NCI-H345 (cell line): Measurements from ENCODE around the gene PWWP2B.
"Not testable (repeated sequence)": the region's sequence is repeated elsewhere in the genome, so short reads cannot be mapped to it uniquely, and the experiment has no call there.

Experiments
- DNase-seq: peaks from one replicate; lab custom pipeline; 2025; lab: John Stamatoyannopoulos, UW

PWWP2B gene

DNA sequence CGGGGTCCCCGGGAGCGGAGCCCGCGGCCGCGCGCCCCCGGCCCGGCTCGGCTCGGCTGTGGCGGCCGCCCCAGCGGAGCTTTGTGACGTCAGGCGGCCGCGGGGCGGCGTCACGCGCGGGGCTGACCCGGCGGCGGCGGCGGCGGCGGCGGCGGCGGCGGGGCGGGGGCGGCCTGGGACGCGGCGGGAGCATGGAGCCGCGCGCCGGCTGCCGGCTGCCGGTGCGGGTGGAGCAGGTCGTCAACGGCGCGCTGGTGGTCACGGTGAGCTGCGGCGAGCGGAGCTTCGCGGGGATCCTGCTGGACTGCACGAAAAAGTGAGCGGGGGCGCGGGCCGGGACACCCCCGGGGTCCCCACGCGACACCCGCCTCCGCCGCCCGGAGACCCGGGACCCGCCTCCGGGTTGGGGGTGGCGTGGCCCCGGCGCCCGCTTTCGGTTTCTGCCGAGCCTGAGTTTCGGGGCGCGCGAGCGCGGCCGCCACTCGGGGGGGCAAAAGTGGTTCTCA, at the start of gene PWWP2B:
Gene PWWP2B, plus strand, starts transcription at position 165 of the 506 bp plus-strand sequence. Its CDS starts 27 bp downstream, at position 192.
- peak; percentile 21 for DNase-seq

DNA sequence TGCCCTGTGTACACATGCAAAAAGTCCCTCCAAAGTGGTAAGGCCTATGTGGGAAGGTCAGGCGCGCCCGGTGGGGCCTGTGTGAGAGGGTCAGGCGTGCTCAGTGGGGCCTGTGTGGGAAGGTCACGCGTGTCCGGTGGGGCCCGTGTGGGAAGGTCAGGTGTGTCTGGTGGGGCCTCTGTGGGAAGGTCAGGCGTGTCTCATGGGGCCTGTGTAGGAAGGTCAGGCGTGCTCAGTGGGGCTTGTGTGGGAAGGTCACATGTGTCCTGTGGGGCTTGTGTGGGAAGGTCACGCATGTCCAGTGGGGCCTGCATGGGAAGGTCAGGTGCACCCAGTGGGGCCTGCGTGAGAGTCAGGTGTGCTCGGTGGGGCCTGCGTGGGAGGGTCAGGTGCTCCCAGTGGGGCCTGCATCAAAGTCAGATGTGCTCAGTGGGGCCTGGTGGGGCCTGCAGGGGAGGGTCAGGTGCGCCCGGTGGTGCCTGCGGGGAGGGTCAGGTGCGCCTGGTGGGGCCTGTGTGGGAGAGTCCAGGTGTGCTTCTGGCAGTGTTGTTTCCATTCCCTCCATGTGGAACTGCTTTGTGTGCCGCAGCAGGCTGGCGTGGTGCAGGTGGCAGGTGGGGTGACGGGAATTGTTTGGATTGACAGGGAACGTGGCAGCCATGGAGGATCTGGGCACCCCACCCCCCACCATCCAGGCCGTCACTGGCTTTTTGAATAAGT, 49.6 kb upstream of the PWWP2B start:
- DNase-seq, result no peak

DNA sequence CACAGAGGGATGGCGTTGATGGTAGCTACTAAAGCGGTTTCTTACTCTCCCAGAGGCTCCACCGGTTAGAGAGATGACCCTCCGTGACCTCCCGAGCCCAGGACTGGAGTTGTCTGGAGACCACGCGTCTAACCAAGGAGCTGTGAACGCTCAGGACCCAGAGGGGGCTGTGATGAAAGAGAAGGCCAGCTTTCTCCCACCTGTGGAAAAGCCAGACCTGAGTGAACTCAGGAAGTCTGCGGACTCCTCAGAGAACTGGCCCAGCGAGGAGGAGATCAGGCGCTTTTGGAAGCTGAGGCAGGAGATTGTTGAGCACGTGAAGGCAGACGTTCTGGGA, 49.1 kb upstream of the PWWP2B start:
- DNase-seq, result no peak

DNA sequence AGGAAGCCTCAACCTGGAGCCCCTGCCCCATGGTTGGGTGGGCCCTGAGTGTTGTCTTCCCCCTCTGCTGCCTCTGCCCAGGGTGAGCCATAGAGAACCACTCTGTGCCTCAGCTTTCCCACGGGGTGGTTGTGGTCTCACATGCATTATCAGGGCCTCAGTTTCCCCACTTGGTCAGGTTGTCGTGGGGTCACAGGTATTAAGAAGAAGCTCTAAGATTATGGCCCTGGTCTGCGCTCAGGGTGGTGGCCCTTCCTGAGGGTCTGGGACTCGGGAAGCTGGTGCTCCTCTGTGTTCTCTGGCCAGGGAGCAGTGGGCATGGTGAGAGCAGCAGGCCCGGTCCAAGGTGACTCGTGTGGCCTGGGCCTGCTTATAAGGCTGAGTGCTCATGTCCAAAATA, 47.2 kb upstream of the PWWP2B start:
- no peak for DNase-seq

DNA sequence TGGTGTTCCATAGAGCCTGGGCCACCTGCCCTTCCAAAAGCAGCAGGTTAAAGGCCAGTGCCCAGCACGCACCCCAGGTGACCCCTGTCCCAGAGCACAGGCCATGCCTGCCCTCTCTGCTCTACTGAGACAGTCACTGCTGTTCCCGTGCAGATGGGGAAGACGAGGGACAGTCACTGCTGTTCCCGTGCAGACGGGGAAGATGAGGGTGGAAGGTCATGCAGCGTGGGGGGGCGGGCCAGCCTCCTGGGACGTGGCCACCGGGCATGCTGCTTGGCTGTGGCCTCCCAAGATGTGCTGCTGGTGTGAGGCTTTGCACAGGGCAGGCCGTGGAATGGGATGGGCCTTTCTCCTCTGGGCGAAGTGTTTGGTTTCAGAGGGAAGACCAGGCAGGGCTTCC, 46.6 kb upstream of the PWWP2B start:
- DNase-seq, result no peak

DNA sequence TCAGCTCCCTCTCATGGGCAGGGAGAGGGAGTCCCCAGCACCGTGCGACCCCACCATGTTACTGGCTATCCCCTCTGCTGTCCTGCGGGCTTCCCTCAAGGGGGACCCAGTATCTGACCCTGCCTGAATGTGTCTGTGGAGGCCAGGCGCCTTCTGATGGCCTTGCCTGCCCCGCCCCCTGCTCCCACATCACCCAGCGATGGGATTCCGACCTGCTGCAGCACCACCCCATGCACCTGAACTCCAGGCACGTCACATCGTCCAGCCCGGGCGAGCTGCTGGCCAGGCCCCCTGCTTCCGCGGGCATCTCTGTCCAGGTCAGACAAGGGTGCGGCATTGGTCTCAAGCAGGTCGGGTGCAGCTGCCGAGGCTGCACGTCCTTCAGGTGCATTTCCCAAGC, 46.1 kb upstream of the PWWP2B start:
- DNase-seq, result no peak

DNA sequence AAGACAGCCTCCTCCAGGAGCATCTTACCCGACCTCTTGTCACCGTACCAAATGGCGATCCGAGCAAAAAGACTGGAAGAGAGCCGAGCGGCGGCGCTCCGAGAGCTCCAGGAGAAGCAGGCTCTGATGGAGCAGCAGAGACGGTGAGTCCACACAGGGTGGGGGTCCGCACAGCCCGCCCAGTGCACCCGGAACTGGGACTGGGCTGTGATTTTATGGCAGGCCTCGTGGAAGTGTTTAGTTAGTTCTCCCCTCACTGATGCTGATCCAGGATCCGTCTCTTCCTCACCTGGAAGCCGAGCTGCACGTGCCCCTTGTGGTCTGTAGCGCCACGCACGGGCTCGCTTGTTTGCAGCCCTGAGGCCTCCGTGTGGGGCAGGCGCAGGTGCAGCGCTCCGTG, 45.4 kb upstream of the PWWP2B start:
- DNase-seq, result no peak

DNA sequence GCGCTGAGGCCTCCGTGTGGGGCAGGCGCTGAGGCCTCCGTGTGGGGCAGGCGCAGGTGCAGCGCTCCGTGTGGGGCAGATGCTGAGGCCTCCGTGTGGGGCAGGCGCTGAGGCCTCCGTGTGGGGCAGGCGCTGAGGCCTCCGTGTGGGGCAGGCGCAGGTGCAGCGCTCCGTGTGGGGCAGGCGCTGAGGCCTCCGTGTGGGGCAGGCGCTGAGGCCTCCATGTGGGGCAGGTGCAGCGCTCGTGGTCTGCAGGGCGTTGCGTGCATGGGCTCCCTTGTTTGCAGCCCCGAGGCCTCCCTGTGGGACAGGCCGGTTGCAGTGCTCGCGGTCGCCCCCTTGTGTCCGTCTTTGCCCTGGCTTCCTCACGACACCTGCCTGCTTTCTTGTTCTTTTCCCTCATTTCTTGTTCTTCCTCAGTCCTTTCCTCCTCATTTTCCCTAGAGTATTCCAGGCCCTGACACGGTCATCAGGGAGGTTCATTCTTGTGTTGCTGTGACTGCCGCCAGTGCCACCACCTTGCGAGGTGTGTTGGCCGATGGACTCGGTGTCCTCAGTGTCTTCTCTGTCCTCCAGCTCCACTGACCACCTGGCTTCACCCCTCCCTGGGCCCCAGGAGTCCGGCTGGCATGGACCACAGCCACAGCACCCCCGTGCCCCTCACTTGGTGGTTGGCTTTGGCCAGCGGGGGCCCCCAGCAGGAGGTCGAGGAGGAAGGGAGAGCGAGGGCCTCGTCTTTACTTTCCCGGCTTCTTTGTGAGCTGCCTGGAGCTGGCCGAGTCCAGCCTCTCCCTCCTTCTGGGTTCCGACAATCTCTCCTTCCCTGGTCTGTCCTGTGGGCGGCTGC, 44.3 kb upstream of the PWWP2B start:
- not testable (repeated sequence) for DNase-seq

DNA sequence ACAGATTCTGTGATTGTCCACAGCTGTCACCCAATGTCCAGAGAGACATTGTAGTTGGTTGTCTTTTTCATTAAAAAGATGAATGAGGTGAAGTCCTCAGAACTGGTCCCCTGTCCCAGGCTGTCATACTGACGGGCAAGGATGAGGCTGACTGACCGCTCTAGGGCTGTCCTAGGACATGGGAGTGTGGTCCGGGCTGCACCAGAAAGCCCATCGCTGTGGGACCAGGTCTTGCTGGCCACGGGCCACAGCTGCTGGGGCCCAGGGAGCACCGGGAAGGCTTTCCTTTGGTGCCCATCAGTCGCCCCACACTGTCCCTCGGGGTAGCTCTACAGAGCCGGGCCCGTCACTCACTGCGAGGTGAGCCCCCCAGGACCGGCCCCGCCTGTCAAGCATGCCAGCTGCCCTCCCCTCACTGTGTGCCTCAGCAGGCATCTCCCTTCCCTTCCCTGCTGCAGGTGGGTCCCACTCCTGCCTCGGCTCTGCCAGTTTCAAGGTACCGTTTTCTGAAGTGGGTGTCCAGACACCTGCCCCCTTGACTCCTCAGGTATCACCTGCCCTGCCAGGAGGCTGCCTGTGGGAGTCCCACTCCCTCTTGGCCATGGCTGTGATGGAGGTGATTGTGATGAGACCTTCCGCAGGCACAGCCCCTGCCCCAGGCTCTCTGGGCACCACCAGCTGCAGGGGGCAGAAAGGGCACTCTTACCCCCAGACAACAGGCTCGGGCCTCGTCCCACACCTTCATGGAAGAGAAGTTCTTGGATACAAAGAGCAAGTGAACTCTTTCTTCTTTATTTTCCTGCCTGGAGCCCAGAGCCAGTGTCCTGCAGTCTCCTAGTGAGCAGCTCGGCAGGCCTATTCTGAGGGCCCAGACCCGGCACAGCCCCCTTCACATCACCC, 43.3 kb upstream of the PWWP2B start:
- DNase-seq, result no peak

DNA sequence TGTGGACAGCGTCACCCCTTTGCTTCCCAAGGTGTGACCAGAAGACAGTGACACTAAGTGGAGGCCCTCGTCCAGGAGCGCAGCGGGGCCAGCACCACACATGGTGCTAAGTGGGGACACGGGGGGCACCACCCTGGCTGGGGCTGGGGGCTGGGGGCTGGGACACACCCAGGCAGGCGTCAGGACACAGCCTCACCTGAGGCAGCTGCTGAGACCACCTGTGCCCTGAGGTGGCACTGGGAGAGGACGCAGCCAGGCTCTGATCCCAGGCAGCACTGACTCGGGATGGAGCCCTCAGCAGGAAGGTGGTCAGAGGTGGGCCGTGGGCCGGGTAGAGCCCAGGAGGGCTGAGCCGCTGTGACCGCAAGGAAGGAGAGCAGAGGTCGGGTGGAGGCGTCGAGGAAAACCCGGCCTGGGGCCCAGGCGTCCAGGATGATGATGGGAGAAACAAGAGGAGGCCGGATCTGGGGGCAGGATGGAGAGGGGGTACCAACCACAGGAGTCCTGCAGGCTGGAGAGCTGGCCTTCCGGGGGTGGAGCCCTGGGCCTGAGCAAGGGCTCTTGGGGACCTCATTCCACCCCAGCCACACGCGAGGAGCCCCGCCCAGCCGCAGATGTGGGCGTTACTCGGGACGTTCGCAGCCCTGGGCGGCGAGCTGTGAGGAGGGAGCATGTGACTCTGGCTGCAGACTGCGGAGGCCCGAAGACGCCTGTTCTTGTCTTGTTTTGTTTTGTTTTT, 42.5 kb upstream of the PWWP2B start:
- DNase-seq, result no peak

DNA sequence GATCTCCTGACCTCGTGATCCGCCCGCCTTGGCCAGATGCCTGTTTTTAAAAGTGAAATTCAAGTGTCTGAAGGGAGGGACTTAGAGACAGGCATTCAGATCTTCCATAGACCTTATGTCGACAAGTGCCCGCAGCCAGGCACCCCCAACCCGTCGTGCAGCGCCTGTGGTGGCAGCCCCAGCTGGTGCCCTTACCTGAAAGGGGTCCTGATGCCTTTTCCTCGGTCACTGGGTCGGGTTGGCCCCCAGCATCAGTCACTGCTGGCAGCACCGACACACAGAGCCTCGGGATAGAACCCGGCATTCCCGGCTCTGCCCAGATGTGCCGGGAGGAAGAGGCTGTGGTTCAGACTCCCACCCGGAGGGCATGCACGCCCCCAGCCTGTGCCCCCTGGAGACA, 41.7 kb upstream of the PWWP2B start:
- no peak for DNase-seq

DNA sequence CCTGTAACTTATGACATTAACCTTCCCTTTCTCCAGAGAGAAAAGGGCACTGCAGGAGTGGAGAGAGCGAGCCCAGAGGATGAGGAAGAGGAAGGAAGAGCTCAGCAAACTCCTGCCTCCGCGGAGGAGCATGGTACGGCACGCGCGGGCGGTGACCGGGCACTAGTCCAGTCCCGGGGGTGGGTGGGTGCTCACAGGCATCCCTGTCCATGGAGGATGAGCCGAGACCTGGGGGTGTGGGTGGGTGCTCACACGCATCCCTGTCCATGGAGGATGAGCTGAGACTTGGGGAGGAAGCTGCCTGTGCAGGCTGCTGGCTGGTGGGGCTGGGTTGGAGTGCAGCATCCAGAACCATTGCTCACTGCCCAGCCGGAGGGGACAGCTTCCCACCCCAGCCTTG, 41.2 kb upstream of the PWWP2B start:
- no peak for DNase-seq

DNA sequence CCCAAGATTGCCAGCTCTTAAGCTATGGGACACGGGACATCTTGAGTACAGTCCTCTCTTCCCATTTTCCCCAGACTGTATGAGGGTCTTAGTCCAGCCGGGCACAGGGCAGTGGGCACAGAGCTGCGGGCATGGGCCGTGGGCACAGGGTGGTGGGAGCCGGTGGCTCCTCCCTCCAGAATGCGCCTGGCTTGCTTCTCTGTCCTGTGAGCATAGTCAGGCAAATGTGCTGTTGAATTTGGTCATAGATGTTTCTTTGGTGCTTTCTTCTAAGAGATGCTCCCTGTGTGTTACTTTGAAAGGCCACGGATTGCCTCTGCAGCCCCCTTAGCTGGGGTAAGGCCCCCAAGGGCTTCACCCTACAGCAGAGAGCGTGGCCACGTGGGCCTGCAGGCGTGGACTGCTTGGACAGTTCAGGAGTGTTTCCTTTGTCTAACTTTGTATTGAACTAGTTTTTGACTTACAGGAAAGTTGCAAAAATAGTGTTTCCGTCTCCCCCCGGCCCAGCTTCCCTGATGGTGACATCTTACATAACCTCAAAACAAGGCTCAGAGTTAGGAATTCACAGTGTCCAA, 40.3 kb upstream of the PWWP2B start:
- DNase-seq, result no peak

DNA sequence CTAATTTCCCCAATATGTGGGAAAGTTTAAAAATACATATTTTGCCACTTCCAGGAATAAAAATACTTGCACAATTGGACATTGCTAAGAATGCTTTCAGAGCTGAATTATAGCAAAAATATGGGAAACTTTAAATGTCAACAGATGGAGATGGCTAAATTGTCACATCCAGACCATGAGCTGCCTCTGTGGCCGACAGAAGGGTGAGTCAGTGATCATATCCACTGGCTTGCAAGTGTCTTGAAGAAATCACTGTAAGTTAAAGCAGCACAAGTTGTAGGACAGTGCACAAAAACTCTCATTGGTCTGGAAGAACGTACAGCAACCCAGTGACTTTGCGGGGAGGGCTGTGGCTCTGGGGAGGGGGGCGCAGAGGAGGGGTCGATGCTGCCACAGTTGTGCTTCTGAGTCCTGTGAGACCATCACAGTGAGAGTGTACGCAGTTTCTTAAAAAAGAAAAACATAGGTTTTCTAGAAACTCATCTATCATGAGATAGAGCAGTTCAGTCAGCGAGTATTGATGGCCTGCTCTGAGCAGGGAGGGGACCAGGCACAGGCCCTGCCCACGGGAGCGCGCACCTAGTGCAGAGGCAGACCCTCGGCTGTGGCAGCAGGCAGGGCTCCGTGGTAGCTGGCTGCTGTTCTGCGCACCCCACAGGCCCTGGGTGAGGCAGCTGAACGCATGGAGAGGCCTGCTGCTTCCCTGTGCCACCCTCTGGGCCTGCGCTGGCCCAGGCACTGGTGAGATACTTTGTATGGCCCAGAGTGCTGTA, 39.5 kb upstream of the PWWP2B start:
- DNase-seq, result no peak

DNA sequence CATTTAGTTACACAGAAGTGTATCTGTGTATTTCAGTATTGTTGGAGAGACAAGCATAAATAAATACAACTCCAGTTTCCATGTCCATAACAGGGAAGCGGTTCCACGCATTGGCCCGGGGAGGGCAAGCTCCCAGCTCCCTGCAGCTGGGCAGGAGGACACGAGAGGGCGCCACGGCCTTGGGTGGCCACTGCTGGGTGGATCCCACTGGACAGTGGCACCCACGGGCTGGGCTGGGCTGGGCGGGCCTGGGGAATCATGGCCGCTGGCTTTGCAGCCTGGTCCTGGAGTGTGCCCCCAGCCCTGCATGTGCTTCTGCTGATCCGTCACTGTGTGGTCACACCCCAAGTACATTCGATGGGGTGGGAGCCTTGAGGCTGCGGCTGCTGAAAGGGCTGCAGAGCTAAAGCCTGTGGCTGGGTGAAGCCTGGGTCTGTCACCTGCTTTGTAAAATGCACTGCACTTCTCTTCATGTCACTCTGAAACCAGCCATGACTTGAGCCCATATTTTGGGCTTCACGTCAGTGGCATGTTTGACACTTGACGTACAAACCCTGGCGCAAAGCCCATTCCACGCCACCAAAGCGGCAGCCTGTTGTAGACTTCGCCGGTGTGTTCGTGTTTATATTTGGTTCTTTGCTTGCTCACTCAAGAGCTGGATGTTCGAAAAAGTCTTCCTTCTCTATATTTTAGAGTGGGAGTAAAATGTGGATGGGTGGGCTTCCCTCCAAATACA, 37.5 kb upstream of the PWWP2B start:
- peak; percentile 7 for DNase-seq

DNA sequence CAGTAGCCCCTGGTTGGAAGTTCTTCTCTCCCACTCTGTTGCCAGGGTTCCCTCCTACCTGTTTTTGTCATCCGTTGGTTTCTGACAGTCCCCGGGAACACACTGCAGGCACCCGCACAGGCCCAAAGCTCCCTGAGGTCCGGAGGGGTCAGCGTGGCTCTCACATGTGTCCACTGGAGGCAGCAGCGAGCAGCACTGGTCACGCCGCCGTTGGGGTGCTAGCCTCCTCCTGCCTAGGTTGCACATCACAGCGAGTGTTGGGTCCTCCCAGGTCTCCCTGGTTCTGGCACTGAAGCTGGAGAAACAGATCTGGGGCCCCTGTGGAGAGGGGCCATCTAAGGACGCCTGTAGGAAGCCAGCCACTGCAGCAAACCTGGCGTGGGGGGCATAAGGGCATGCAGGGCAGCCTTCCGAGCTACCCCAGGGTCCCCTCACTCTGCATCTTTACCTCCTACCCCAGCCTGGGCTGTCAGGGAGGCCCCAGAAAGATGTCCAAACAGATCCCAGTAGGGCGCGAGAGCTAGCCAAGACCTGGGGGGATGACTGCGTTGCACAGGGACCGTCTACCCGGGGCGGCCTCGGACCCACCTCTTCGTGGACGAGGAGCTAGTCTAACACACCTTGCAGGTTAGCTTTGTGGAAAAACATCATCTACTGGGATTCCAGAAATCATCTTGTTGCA, 36.1 kb upstream of the PWWP2B start:
- DNase-seq, result no peak

DNA sequence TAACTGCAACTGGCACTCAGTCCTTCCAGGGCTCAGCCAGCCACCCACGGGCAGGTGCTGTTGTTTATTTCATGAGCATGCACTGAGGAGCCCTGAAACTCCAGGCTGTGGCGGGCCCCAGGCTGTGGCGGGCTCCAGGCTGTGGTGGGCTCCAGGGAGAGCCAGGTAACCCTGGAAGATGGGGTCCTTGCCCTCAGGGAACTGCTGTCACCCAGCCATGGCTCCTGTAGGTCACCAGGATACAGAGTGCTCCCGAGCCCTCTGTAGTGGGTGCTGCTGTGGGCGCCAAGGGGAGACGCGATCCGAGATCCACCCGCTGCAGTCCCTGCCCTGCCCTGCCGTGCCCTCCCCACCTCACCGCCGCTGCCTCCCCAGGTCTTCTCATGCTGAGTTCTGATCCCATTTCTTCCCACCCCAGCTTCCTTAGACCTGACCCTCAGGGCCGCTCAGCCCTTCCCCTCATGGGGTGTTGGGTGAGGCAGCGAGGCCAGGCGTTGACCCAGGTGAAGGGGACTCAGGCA, 35.4 kb upstream of the PWWP2B start:
- DNase-seq, result no peak

DNA sequence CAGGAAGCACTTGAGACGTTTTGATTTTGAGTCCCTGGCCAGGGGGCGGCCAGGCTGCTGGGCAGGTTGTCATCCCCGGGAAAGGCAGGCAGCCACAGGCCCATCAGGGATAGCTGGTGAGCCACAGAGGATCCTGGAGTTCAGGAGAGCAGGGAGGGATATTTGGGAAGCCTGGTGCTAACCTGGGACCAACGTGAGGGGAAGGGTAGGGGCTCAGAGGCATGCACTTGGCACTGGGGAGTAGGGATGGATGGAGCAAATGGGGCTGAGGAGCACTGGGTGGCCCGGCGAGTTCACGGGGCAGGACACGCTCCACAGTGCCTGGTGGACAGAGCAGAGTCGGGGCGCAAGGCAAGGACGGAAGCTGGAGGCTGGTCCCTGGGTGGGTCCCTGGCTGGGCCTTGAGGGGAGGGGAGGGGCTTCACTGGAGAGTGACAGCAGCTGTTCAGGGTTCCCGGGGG, 34.8 kb upstream of the PWWP2B start:
- no peak for DNase-seq

DNA sequence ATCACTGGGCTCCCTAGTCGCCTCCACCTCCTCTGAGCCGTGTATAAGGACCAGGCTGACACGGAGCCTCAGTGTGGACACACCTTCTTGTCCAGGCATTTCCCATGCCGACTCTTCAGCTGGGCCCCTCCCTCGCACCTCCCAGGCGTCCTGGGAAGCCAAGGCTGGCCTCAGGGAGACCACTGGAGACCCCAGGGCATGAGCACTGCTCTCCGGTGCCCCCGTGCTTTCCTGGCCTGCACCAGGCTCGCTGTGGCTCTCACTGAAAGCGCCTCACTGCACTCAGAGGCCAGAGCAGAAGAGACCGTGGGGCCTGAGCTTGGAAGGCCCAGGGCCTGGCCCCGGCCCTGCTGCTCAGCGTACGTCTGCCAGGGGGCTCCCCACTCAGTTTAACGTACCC, 33.6 kb upstream of the PWWP2B start:
- DNase-seq, result no peak
